MG63 (cell line): Measurements from ENCODE around the gene MERTK. TPM values are rescaled to one million over a fixed set of nuclear protein-coding genes. Genes with fewer than 3 reads are reported as not detected.
"Not testable (repeated sequence)": the region's sequence is repeated elsewhere in the genome, so short reads cannot be mapped to it uniquely, and the experiment has no call there.

Source experiments
- DNase-seq: peaks from one replicate; pipeline ENCODE4 v3.0.0-alpha.2; 2020
- H3K27me3 ChIP-seq: fragments of 250-450 bp; sonication (Bioruptor Pico); 2 replicates; pipeline ENCODE4 v1.5.1; 2020; ENCODE audit warnings: mild to moderate bottlenecking, moderate library complexity
- H3K36me3 ChIP-seq: fragments of 250-450 bp; sonication (Bioruptor Pico); 2 replicates; pipeline ENCODE4 v1.5.1; 2020; ENCODE audit warnings: mild to moderate bottlenecking, moderate library complexity
- H3K4me3 ChIP-seq: fragments of 250-450 bp; sonication (Bioruptor Pico); 2 replicates; pipeline ENCODE4 v1.5.1; 2020; ENCODE audit warnings: mild to moderate bottlenecking, moderate library complexity
- H3K9me3 ChIP-seq: fragments of 250-450 bp; sonication (Bioruptor Pico); 2 replicates; pipeline ENCODE4 v1.5.1; 2020; ENCODE audit warnings: mild to moderate bottlenecking, moderate library complexity
- total RNA-seq: library from RNA; depleted of rRNA; stranded (reverse); fragments of >200 nt; shearing (Covaris generic); gene quantifications from 2 replicates; pipeline ENCODE4 v1.2.3, GENCODE V29; 2014; ENCODE audit warnings: low replicate concordance

Gene MERTK
- total RNA-seq, 1 experiment from 2014 or later = 0.23 TPM

- H3K4me3 ChIP-seq = no peak overlapping the region
- H3K36me3 ChIP-seq = no peaks in the 10 kb centered on the region
- H3K27me3 ChIP-seq = no peaks in the 10 kb centered on the region; the same call in 1 of the 2 replicates
- peak; percentile 15 for DNase-seq
- H3K9me3 ChIP-seq = no peaks in the 10 kb centered on the region
Measured at GRCh38 chr2:111930875-111931274, 32.5 kb downstream of the MERTK start.

DNA sequence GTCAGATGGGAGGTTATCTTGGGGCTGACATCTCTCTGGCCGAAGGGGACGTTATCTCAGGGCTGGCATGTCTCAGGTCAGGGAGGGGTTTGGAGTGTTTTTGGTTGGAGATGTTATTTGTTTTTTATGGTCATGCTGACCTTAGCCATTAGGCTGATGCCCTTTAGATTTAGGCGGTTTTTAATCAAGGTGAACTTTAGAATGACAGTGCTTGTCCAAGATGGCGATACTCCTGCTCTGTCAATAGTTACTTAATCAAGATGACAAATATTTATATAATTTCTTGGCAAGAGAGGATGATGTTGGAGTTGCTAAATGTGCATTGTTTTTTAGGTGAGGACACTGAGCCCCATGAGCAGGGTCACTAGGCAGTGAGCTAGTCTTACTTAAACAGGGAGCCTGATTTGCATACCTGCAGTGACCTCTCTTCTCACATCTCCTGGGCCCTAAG, 34.5 kb downstream of the MERTK start:
- no peak for DNase-seq
- no peaks in the 10 kb centered on the region for H3K9me3 ChIP-seq
- H3K36me3 ChIP-seq = no peaks in the 10 kb centered on the region
- H3K4me3 ChIP-seq = no peak overlapping the region
- H3K27me3 ChIP-seq = no peaks in the 10 kb centered on the region; the same call in 1 of the 2 replicates

DNA sequence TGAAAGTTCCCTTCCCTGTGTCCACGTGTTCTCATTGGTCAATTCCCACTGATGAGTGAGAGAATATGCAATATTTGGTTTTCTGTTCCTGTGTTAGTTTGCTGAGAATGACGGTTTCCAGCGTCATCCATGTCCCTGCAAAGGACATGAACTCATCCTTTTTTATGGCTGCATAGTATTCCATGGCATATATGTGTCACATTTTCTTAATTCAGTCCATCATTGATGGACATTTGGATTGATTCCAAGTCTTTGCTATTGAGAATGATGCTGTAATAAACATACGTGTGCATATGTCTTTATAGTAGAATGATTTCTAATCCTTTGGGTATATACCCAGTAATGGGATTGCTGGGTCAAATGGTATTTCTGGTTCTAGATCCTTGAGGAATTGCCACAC, 35.5 kb downstream of the MERTK start:
- not testable (repeated sequence) for H3K36me3 ChIP-seq, H3K4me3 ChIP-seq, DNase-seq, H3K9me3 ChIP-seq, H3K27me3 ChIP-seq

GRCh38 chr2:111936881-111937280, 38.5 kb downstream of the MERTK start:
- Histone ChIP-seq H3K4me3 (no peak overlapping the region), H3K27me3 (peaks cover 6% of the 10 kb centered on the region), H3K9me3 (no peaks in the 10 kb centered on the region), H3K36me3 (no peaks in the 10 kb centered on the region)
- no peak for DNase-seq

DNA sequence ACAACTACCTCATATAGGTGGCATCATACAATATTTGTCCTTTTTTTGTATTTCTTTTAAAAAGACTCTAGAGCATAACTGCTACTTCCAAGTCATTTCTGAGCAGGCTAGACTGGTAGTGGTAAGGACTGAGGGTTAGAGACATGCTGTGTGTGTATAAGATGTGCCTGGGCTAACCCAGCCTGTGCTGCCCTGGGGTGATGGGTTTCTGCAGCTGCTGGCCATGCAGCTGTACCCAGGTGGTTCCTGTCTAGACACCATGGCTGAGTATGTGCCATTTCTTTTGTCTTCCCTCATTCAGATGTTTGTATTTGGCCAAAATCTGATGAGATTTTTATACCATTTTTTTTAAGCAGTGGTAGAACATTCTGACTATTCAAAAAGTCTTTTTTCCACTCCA, 40.0 kb downstream of the MERTK start:
- Histone ChIP-seq H3K9me3 (no peaks in the 10 kb centered on the region), H3K27me3 (peaks cover 11% of the 10 kb centered on the region), H3K36me3 (no peaks in the 10 kb centered on the region), H3K4me3 (no peak overlapping the region)
- DNase-seq = no peak

DNA sequence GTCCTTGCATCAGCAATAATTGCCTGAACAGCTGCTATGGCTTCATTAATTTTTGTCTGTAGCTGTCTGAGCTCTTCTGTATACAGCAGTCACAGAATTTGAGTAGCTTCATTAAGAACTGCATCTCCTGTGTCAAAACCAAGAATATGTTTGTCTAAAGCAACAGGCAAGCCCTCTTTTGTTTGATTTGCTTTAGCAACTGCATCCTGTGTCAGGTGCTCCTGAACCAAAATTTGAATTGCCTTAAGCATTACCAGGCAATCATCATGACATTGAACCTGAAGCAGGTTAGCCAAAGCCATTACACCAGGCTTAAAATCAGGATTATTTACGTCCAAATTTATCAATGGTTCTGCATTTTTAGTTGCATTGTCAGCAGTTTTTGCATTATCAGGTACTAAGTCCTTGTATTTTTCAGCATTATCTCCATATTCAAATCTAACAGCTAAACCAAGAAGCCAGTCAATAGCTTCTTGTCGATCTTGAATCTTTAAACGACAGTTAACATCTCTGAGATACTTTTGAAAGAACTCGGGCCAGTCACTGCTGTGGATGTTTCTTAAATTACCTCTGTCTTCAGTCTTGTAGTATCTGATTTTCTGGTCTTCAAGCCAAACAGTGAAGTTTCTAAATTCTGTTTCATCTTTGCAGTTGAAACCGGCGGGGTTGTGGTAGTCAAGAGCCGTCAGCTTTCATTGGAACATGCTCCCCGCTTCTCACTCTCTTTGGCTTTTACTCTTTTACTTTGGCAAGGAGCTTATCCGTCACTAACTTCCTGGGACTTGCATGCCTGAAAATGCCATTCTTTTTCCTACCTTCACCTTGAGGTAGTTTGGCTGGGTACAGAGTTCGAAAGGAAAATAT, 42.2 kb downstream of the MERTK start:
- no peak for DNase-seq
- no peak overlapping the region for H3K4me3 ChIP-seq
- H3K27me3 ChIP-seq = peaks cover 11% of the 10 kb centered on the region
- no peaks in the 10 kb centered on the region for H3K9me3 ChIP-seq
- no peaks in the 10 kb centered on the region for H3K36me3 ChIP-seq

GRCh38 chr2:111941531-111941930, 43.1 kb downstream of the MERTK start:
- Histone ChIP-seq H3K27me3 (peaks cover 11% of the 10 kb centered on the region), H3K4me3 (no peak overlapping the region), H3K36me3 (no peaks in the 10 kb centered on the region), H3K9me3 (no peaks in the 10 kb centered on the region)
- DNase-seq = no peak

DNA sequence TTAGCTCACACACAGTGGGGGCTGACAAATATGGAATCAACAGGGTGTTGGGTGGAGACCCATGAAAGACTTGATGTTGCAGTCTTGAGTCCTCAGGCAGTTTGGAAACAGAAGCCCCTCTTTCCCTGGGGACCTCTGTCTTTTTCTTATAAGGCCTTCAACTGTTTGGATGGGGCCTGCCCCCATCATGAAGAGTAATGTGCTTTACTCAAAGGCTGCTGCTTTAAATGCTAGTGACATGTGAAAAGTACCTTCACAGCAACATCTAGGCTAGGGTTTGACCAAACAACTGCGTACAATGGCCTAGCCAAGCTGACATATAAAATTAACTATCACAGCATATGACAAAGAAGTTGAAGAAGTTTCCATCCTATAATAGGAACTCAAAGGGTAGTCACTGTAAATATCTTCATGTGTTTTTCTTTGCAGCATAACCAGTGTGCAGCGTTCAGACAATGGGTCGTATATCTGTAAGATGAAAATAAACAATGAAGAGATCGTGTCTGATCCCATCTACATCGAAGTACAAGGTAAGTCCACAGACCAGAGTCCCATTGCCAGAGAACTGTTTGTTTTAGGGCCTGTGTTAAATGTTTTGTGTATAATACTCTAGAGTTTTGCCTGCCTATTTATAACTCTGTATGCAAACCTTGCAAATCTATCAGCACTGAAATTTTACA, 46.3 kb downstream of the MERTK start:
- H3K36me3 ChIP-seq = no peaks in the 10 kb centered on the region
- H3K4me3 ChIP-seq = no peak overlapping the region
- no peak for DNase-seq
- no peaks in the 10 kb centered on the region for H3K9me3 ChIP-seq
- H3K27me3 ChIP-seq = peaks cover 11% of the 10 kb centered on the region

GRCh38 chr2:111945444-111946293, 47.3 kb downstream of the MERTK start:
- peaks cover 8% of the 10 kb centered on the region; the same call in 1 of the 2 replicates for H3K27me3 ChIP-seq
- H3K4me3 ChIP-seq = no peak overlapping the region
- DNase-seq = no peak
- H3K36me3 ChIP-seq = no peaks in the 10 kb centered on the region
- H3K9me3 ChIP-seq = no peaks in the 10 kb centered on the region

DNA sequence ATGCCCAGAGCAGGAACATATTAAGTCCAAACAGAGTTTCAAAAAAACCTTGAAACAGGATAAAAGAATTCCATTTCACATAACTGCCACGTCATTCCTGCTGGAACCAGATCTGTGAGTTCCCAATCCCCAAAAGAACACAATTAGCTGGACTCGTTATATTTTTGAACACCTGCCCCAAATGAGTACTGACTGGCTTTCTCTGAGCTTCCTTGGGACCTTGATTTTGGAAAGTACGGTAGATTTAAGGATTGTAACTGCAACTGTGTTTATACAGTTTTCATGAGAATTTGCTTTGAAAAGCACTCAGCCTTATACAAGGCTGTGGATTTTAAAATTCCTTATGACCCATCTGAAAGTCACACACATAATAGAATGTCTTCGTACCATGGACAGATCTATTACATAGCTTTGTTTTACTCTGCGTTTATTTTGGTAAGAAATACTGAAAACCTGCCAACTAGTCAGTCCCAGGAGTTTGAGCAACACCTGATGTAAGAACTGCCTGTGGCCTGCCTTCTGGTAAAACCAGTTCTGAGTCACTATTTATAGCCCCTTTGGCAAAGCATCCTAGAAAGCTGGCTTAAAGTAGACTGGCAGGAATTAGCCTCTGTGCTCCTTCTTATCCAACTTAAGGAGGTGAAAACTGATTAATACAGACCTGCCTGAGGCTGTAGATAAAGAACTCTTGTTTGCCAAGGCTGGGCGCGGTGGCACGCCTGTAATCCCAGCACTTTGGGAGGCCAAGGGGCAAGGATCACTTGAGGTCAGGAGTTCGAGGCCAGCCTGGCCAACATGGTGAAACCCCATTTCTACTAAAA, 48.1 kb downstream of the MERTK start:
- Histone ChIP-seq H3K9me3 (no peaks in the 10 kb centered on the region), H3K4me3 (no peak overlapping the region), H3K27me3 (peaks cover 8% of the 10 kb centered on the region; the same call in 1 of the 2 replicates), H3K36me3 (no peaks in the 10 kb centered on the region)
- DNase-seq = peak; percentile 77

DNA sequence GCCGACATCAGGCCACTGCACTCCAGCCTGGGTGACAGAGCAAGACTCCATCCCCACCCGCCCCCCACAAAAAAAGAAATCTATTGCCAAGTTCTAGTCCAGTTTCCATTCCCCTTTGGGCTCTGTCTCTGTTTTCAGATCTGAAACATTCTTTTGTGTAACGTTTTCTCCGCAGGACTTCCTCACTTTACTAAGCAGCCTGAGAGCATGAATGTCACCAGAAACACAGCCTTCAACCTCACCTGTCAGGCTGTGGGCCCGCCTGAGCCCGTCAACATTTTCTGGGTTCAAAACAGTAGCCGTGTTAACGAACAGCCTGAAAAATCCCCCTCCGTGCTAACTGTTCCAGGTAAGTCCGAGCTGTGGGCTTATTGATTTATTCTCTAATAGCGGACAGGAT, 48.8 kb downstream of the MERTK start:
- no peak for DNase-seq
- Histone ChIP-seq H3K36me3 (no peaks in the 10 kb centered on the region), H3K9me3 (no peaks in the 10 kb centered on the region), H3K4me3 (no peak overlapping the region), H3K27me3 (peaks cover 8% of the 10 kb centered on the region; the same call in 1 of the 2 replicates)

GRCh38 chr2:111948832-111949231, 50.4 kb downstream of the MERTK start:
- Histone ChIP-seq H3K36me3 (no peaks in the 10 kb centered on the region), H3K4me3 (no peak overlapping the region), H3K27me3 (peaks cover 3% of the 10 kb centered on the region; the same call in 1 of the 2 replicates), H3K9me3 (no peaks in the 10 kb centered on the region)
- DNase-seq = no peak

DNA sequence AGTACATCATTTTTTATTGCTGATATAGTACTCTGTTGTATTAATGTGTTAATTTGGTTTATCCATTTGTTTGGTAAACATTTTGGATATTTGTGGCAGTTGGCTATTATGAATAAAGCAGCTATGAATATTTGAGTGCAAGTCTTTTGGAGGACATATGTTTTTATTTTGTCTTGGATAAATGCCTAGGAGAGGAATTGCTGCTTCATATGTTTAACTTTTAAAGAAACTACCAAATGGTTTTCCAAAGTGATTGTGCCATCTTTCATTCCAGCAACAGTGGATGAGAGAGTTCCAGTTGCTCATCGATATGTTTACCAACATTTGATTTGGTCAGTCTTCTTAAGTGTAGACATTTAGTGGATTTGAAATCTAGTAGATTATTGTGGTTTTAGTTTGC, 51.8 kb downstream of the MERTK start:
- H3K27me3 ChIP-seq = peaks cover 3% of the 10 kb centered on the region; the same call in 1 of the 2 replicates
- DNase-seq = no peak
- no peaks in the 10 kb centered on the region for H3K36me3 ChIP-seq
- no peak overlapping the region for H3K4me3 ChIP-seq
- H3K9me3 ChIP-seq = no peaks in the 10 kb centered on the region

DNA sequence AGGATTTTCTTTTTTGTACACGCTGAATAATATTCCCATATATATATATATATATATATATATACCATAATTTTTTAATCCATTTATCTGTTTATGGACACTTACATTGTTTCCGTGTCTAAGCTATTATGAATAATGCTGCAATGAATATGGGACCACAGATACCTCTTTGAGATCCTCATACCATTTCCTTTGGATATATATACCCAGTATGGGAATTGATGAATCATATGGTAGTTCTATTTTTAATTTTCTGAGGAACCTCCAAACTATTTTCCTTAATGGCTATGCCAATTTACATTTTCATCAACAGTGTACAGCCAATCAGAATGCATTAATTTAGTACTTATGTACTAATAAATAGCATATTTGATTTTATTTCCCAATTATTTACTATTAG, 53.1 kb downstream of the MERTK start:
- Histone ChIP-seq H3K4me3 (no peak overlapping the region), H3K36me3 (no peaks in the 10 kb centered on the region), H3K27me3 (peaks cover 3% of the 10 kb centered on the region; the same call in 1 of the 2 replicates), H3K9me3 (no peaks in the 10 kb centered on the region)
- DNase-seq = no peak

GRCh38 chr2:111952871-111953452, 54.6 kb downstream of the MERTK start:
- H3K36me3 ChIP-seq = no peaks in the 10 kb centered on the region
- H3K4me3 ChIP-seq = no peak overlapping the region
- H3K9me3 ChIP-seq = no peaks in the 10 kb centered on the region
- DNase-seq = no peak
- H3K27me3 ChIP-seq = peaks cover 3% of the 10 kb centered on the region; the same call in 1 of the 2 replicates
